IMR-90 (cell line): ENCODE data around the gene STARD10. TPM values are rescaled to one million over a fixed set of nuclear protein-coding genes. Genes with fewer than 3 reads are reported as not detected.

Experiments
- ATAC-seq: fragments of 200-7000 bp; cut with Tn5 transposase; 2 replicates; pipeline ENCODE4 v1.9.1; 2020; ENCODE audit warnings: low read depth, mild to moderate bottlenecking, moderate library complexity
- BruUV-seq: library from RNA; stranded (reverse); fragments of 400-500 nt; replicated peaks from 2 replicates; lab custom pipeline; 2021; lab: Mats Ljungman, UMichigan
- CTCF ChIA-PET: fragments of 300-600 bp; formaldehyde crosslinking; extraction: SDS; loops from one replicate; lab custom pipeline; 2021; ENCODE audit warnings: antibody characterized with exemption; lab: Yijun Ruan, JAX
- POLR2A ChIA-PET: fragments of 300-600 bp; sonication (Branson Sonifier 250); formaldehyde crosslinking; loops from one replicate; lab custom pipeline; 2022; ENCODE audit warnings: antibody characterized with exemption; ENCODE audit not compliant: unreplicated experiment; lab: Charles Lee
- DNase-seq: peaks from one replicate; pipeline ENCODE4 v3.0.0; 2013
- H2AFZ ChIP-seq: replicated peaks from 2 replicates; pipeline ENCODE3; 2013; ENCODE audit warnings: low read length, mild to moderate bottlenecking; ENCODE audit not compliant: poor library complexity
- H2AK5ac ChIP-seq: 2 replicates; pipeline ENCODE4 v1.6.1; 2013; ENCODE audit warnings: low read depth, low read length, inconsistent platforms
- H2AK9ac ChIP-seq: replicated peaks from 2 replicates; pipeline ENCODE3; 2013; ENCODE audit warnings: mild to moderate bottlenecking, low read depth, low read length, moderate library complexity; ENCODE audit not compliant: poor library complexity
- H2BK120ac ChIP-seq: 2 replicates; pipeline ENCODE4 v1.6.1; 2013; ENCODE audit warnings: low read depth, low read length, inconsistent platforms
- H2BK15ac ChIP-seq: 3 replicates; pipeline ENCODE4 v1.6.1; 2013; ENCODE audit warnings: low read depth, low read length, inconsistent platforms
- H2BK20ac ChIP-seq: 2 replicates; pipeline ENCODE4 v1.6.1; 2013; ENCODE audit warnings: low read depth, mild to moderate bottlenecking, inconsistent platforms, low read length, moderate library complexity
- H2BK5ac ChIP-seq: 2 replicates; pipeline ENCODE4 v1.6.1; 2013; ENCODE audit warnings: mild to moderate bottlenecking, low read depth, low read length, inconsistent platforms; ENCODE audit not compliant: poor library complexity, severe bottlenecking
- H3K14ac ChIP-seq: replicated peaks from 2 replicates; pipeline ENCODE4 v1.6.1; 2013; ENCODE audit warnings: low read depth, low read length, inconsistent platforms
- H3K18ac ChIP-seq: 2 replicates; pipeline ENCODE4 v1.6.1; 2013; ENCODE audit warnings: low read depth, low read length, control low read depth
- H3K23ac ChIP-seq: 2 replicates; pipeline ENCODE4 v1.6.1; 2013; ENCODE audit warnings: low read depth, low read length, inconsistent platforms
- H3K27ac ChIP-seq: 2 replicates; pipeline ENCODE4 v1.5.1; 2013; ENCODE audit warnings: mild to moderate bottlenecking, control low read depth, low read length; ENCODE audit not compliant: insufficient read depth
- H3K27me3 ChIP-seq: 2 replicates; pipeline ENCODE4 v1.6.1; 2013; ENCODE audit warnings: low read length; ENCODE audit not compliant: control insufficient read depth, insufficient read depth
- H3K36me3 ChIP-seq: 2 replicates; pipeline ENCODE4 v1.6.1; 2013; ENCODE audit warnings: low read length, mixed read lengths; ENCODE audit not compliant: control insufficient read depth, insufficient read depth
- H3K4ac ChIP-seq: 2 replicates; pipeline ENCODE4 v1.6.1; 2013; ENCODE audit warnings: low read depth, low read length, inconsistent platforms
- H3K4me1 ChIP-seq: 2 replicates; pipeline ENCODE4 v1.6.1; 2013; ENCODE audit warnings: low read length, mixed read lengths; ENCODE audit not compliant: control insufficient read depth, insufficient read depth
- H3K4me2 ChIP-seq: 2 replicates; pipeline ENCODE4 v1.6.1; 2013; ENCODE audit warnings: low read depth, mild to moderate bottlenecking, control low read depth, low read length, moderate library complexity
- H3K4me3 ChIP-seq: 2 replicates; pipeline ENCODE4 v1.5.1; 2013; ENCODE audit warnings: low read depth, mild to moderate bottlenecking, control low read depth, low read length, moderate library complexity; ENCODE audit not compliant: insufficient read depth
- H3K56ac ChIP-seq: 2 replicates; pipeline ENCODE4 v1.6.1; 2013; ENCODE audit warnings: low read length, inconsistent platforms; ENCODE audit not compliant: insufficient read depth; ENCODE audit errors: extremely low read depth
- H3K79me1 ChIP-seq, 2 experiments: 2 replicates each; pipeline ENCODE4 v1.6.1; 2013; ENCODE audit warnings: low read length in 2 of 2, inconsistent platforms in 1 of 2, low read depth in 1 of 2
- H3K9ac ChIP-seq: 2 replicates; pipeline ENCODE4 v1.6.1; 2013; ENCODE audit warnings: low read depth, low read length, control low read depth
- H3K9me1 ChIP-seq: 2 replicates; pipeline ENCODE4 v1.6.1; 2013; ENCODE audit warnings: low read length, inconsistent platforms; ENCODE audit not compliant: insufficient read depth
- H3K9me3 ChIP-seq: 2 replicates; pipeline ENCODE4 v1.6.1; 2013; ENCODE audit warnings: low read length; ENCODE audit not compliant: control insufficient read depth, insufficient read depth
- H4K20me1 ChIP-seq: 2 replicates; pipeline ENCODE4 v1.6.1; 2013; ENCODE audit warnings: low read length, inconsistent platforms; ENCODE audit not compliant: insufficient read depth
- H4K5ac ChIP-seq: 2 replicates; pipeline ENCODE4 v1.6.1; 2013; ENCODE audit warnings: mild to moderate bottlenecking, low read depth, low read length, control low read depth
- H4K8ac ChIP-seq, 2 experiments: 2 replicates each; pipeline ENCODE4 v1.6.1; 2013; ENCODE audit warnings: low read depth in 2 of 2, low read length in 2 of 2, control low read depth in 1 of 2, inconsistent platforms in 1 of 2
- H4K91ac ChIP-seq: 2 replicates; pipeline ENCODE4 v1.6.1; 2013; ENCODE audit warnings: low read depth, low read length, inconsistent platforms; ENCODE audit not compliant: insufficient read depth
- BHLHE40 ChIP-seq: fragments of 150-350 bp; IDR thresholded peaks from 2 replicates; pipeline ENCODE4 v1.6.1; 2016; ENCODE audit warnings: mild to moderate bottlenecking, low read depth, low read length
- CEBPB ChIP-seq: IDR thresholded peaks from 2 replicates; pipeline ENCODE4 v1.6.1; 2012; ENCODE audit warnings: low read depth, low read length, improper control_type of control experiment
- CHD1 ChIP-seq: IDR thresholded peaks from 2 replicates; pipeline ENCODE4 v1.6.1; 2012; ENCODE audit warnings: low read depth, low read length, improper control_type of control experiment
- CTCF ChIP-seq: conservative IDR thresholded peaks from 2 replicates; pipeline ENCODE4 v1.5.1; 2012; ENCODE audit warnings: mild to moderate bottlenecking, low read depth, low read length, improper control_type of control experiment
- ELK1 ChIP-seq: fragments of 150-350 bp; IDR thresholded peaks from 2 replicates; pipeline ENCODE4 v1.6.1; 2016; ENCODE audit warnings: low read depth, mild to moderate bottlenecking, low read length, moderate library complexity, borderline replicate concordance
- FOS ChIP-seq: fragments of 150-350 bp; IDR thresholded peaks from 2 replicates; pipeline ENCODE4 v1.6.1; 2016; ENCODE audit warnings: low read depth, low read length
- MXI1 ChIP-seq: IDR thresholded peaks from 2 replicates; pipeline ENCODE4 v1.6.1; 2012; ENCODE audit warnings: low read depth, mild to moderate bottlenecking, low read length, moderate library complexity, borderline replicate concordance
- NFE2L2 ChIP-seq: fragments of 150-350 bp; IDR thresholded peaks from 2 replicates; pipeline ENCODE4 v1.6.1; 2016; ENCODE audit warnings: low read depth, mild to moderate bottlenecking, low read length
- POLR2A ChIP-seq: IDR thresholded peaks from 2 replicates; pipeline ENCODE4 v1.6.1; 2012; ENCODE audit warnings: mild to moderate bottlenecking, low read depth, low read length
- RAD21 ChIP-seq: IDR thresholded peaks from 2 replicates; pipeline ENCODE4 v1.6.1; 2012; ENCODE audit warnings: low read length, improper control_type of control experiment
- RFX5 ChIP-seq: IDR thresholded peaks from 2 replicates; pipeline ENCODE4 v1.8.0; 2012; ENCODE audit warnings: low read depth, mild to moderate bottlenecking, low read length, moderate library complexity
- SMC3 ChIP-seq: fragments of 150-350 bp; IDR thresholded peaks from 2 replicates; pipeline ENCODE4 v1.6.1; 2016; ENCODE audit warnings: low read depth, mild to moderate bottlenecking, antibody characterized with exemption, low read length, moderate library complexity
- WGBS, 2 experiments: methylation state at CpG; one replicate each; pipeline versions ENCODE4 v1.1.5 to v1.1.7; 2013; ENCODE audit warnings: missing lambda C conversion rate in 2 of 2; ENCODE audit not compliant: insufficient read length in 1 of 2; ENCODE audit errors: extremely low coverage in 2 of 2; 5-methylcytosine and 5-hydroxymethylcytosine counted together
- dilution Hi-C: fragments of 300-500 bp; cut with HindIII; formaldehyde crosslinking; loops from one replicate; pipeline ENCODE4 v1.14.3; 2018; ENCODE audit warnings: low sequenced_read_pairs; ENCODE audit not compliant: unreplicated experiment
- in situ Hi-C: fragments of 300-500 bp; cut with MboI; formaldehyde crosslinking; loops from 3 replicates; pipeline ENCODE4 v1.14.3; 2019; ENCODE audit warnings: low sequenced_read_pairs, inconsistent platforms, mixed read lengths
- intact Hi-C: fragments of 100-400 bp; cut with micrococcal nuclease; formaldehyde crosslinking; loops from 2 replicates; pipeline ENCODE4 v1.10.0; 2022
- polyA plus RNA-seq, 3 experiments: library from polyadenylated mRNA; depleted of rRNA; stranded (reverse); fragments of >200 nt; gene quantifications; 2 replicates each; pipeline ENCODE4 v1.2.3, GENCODE V29; 2012; ENCODE audit warnings: low replicate concordance in 1 of 3
- total RNA-seq: library from RNA; depleted of rRNA; stranded (reverse); fragments of >200 nt; gene quantifications from 2 replicates; pipeline ENCODE4 v1.2.3, GENCODE V29; 2012

Gene STARD10
- total and polyA plus RNA-seq, 2 of the 4 experiments (the other 2 are of a cell fraction) = 23.8 to 37.4 TPM

DNA sequence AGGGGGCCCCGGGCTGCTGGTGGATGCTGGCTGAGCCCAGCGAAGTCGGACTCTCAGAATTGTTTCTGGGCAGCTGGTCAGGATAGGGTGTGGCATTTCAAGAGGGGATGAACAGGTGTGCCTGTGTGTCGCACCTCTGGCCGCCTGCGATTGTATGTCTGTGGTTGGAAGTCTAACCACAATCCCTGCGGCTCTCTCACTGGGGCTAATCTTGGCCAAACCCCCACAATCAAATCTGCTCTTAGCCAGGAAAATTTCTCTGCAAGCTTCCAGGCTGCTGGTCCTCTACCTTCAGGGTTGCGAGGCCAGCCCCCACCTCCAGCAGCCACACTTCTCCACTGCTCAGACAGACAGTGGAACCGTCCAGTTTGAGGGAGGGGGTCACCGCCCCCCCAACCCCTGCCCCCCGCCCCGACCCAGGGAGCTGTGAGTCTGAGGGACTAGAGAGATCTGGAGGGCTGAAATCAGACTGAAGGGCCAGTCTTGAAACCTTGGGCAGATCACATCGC lies 21.3 kb upstream of the STARD10 start (continued):
- TF ChIP-seq SMC3 = no peak

DNA sequence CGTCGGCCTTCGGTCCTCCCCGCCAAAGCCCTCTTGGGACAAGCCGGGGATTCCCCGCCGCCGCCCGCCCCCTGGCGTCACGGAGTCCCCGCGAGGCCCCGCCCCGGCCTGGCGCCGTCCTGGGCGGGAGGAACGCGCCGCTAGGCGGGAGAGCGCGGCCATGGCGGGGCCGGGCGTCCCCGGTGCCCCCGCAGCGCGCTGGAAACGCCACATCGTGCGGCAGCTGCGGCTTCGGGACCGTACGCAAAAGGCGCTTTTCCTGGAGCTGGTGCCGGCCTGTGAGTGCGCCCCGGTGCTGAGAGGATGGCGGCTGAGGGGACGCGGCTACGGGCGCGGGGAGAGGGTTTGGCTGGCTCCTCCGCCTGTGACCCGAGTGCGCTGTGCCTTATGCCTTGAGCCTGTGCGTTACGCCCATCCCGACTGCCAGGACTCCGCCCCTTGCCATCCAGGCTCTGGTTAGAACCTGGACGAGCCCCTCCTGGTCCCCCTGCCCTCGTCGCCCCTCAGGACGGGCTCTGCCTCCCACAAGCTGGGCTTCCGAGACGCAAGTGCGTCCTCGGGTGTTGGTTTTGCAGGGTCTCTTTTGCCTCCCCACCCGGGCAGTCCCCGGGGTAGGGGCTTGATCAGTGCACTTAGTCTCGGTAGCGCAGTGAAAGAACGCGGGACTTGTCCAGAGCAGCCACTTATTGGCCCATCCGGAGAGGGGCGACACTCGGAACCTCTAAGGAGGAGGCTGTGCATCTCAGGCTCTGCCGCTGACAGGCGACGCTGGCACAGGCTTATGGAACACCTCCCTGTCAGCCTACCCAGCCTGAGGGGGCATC lies 20.7 kb upstream of the STARD10 start, which contains the start of gene ATG16L2:
Gene ATG16L2, plus strand, starts transcription at position 126 of the 824 bp plus-strand sequence. Its CDS starts 35 bp downstream, at position 161.
- Histone ChIP-seq H2BK120ac (peak within 1 kb of the TSS; percentile 100), H3K14ac (peak within 1 kb of the TSS; percentile 97), H4K20me1 (no peaks in the 10 kb centered on the region), H3K79me1 (peaks cover 11 to 63% of the 10 kb centered on the region in 2 experiments; a peak in 3 of 4 replicates), H4K8ac (peak within 1 kb of the TSS; percentile 64 to 94), H4K91ac (peak within 1 kb of the TSS; percentile 95), H3K9ac (peak within 1 kb of the TSS; percentile 95), H4K5ac (peak within 1 kb of the TSS; percentile 89), H3K9me3 (no peaks in the 10 kb centered on the region), H3K27ac (peak within 1 kb of the TSS; percentile 99), H3K9me1 (peaks cover 14% of the 10 kb centered on the region; the same call in 1 of the 2 replicates), H3K4me1 (peaks cover 22% of the 10 kb centered on the region), H3K4me2 (peak within 1 kb of the TSS; percentile 89), H2BK15ac (peak within 1 kb of the TSS; percentile 89; the same call in 2 of the 3 replicates), H3K27me3 (no peaks in the 10 kb centered on the region), H2AFZ (peak within 1 kb of the TSS; percentile 99), H2BK5ac (peak within 1 kb of the TSS; percentile 99), H3K56ac (peak within 1 kb of the TSS; percentile 96), H2BK20ac (peak within 1 kb of the TSS; percentile 93), H2AK9ac (peak within 1 kb of the TSS; percentile 95), H3K36me3 (no peaks in the 10 kb centered on the region), H3K4me3 (peak within 1 kb of the TSS; percentile 89), H3K23ac (peak within 1 kb of the TSS; percentile 92), H3K18ac (peak within 1 kb of the TSS; percentile 96), H2AK5ac (peak within 1 kb of the TSS; percentile 87), H3K4ac (peak within 1 kb of the TSS; percentile 96)
- in situ Hi-C loops (no loop called here), intact Hi-C loops (loop anchor here (1.0 to 5.0 kb wide), 2 partner anchors 62 to 89 kb away; partner anchors contain the start of gene ARAP1), dilution Hi-C loops (no loop called here)
- DNase-seq = peak; percentile 76
- no TSS peak for BruUV-seq
- ChIA-PET POLR2A (no interaction called here), CTCF (interaction anchor here (0.9 kb wide), 1 partner anchor 20 kb away, joined by 3 read pairs; no protein-coding TSS in a partner anchor)
- ATAC-seq = peak; percentile 92
- 0% methylated on average over 45 of the region's 75 CpGs; no CpG with 5 or more reads in 1 of the 2 experiments for WGBS, 2 experiments
- TF ChIP-seq POLR2A (peak; percentile 48), ELK1 (no peak), CEBPB (no peak), RAD21 (no peak; the same call in 1 of the 2 replicates), MXI1 (no peak; the same call in 1 of the 2 replicates), FOS (no peak), BHLHE40 (no peak), RFX5 (no peak), CHD1 (no peak; the same call in 1 of the 2 replicates), NFE2L2 (no peak), CTCF (peak; percentile 34)
